Hepatocyte (in vitro differentiated cells): ENCODE results near the gene CHMP4B. TPM values are rescaled to one million over a fixed set of nuclear protein-coding genes. Genes with fewer than 3 reads are reported as not detected.
A peak's percentile ranks its signal among the peaks of the same experiment; 100 is the strongest.

Source experiments
- DNase-seq: peaks from one replicate; pipeline ENCODE4 v3.0.0-alpha.2; 2016; ENCODE audit warnings: low spot score
- H2AFZ ChIP-seq: fragments of 200-600 bp; sonication (generic); 2 replicates; pipeline ENCODE4 v1.6.0; 2016; ENCODE audit warnings: antibody characterized with exemption, mild to moderate bottlenecking
- H3K27ac ChIP-seq: fragments of 200-600 bp; sonication (generic); 2 replicates; pipeline ENCODE4 v1.5.1; 2016; ENCODE audit warnings: mild to moderate bottlenecking
- H3K27me3 ChIP-seq: fragments of 200-600 bp; sonication (generic); 2 replicates; pipeline ENCODE4 v1.6.1; 2016
- H3K36me3 ChIP-seq: fragments of 200-600 bp; sonication (generic); replicated peaks from 2 replicates; pipeline ENCODE4 v1.5.1; 2016; ENCODE audit warnings: low read depth; ENCODE audit not compliant: insufficient read depth
- H3K4me1 ChIP-seq: fragments of 200-600 bp; sonication (generic); 2 replicates; pipeline ENCODE4 v1.5.1; 2016; ENCODE audit warnings: mild to moderate bottlenecking, moderate library complexity; ENCODE audit not compliant: insufficient read depth
- H3K4me2 ChIP-seq: fragments of 200-600 bp; sonication (generic); 2 replicates; pipeline ENCODE4 v1.6.0; 2016
- H3K4me3 ChIP-seq: fragments of 200-600 bp; sonication (generic); 2 replicates; pipeline ENCODE4 v1.5.1; 2016; ENCODE audit warnings: mild to moderate bottlenecking
- H3K79me2 ChIP-seq: fragments of 200-600 bp; sonication (generic); 2 replicates; pipeline ENCODE4 v1.6.0; 2017; ENCODE audit warnings: mild to moderate bottlenecking
- H3K9me2 ChIP-seq: fragments of 200-600 bp; sonication (generic); replicated peaks from 2 replicates; pipeline ENCODE4 v1.6.0; 2017; ENCODE audit warnings: mild to moderate bottlenecking; ENCODE audit not compliant: insufficient read depth
- H3K9me3 ChIP-seq: fragments of 200-600 bp; sonication (generic); 2 replicates; pipeline ENCODE4 v1.5.1; 2016; ENCODE audit warnings: low read depth, mild to moderate bottlenecking
- H4K20me1 ChIP-seq: fragments of 200-600 bp; sonication (generic); 2 replicates; pipeline ENCODE4 v1.6.0; 2016; ENCODE audit warnings: mild to moderate bottlenecking; ENCODE audit not compliant: insufficient read depth, poor library complexity, severe bottlenecking
- EZH2 ChIP-seq: fragments of 200-600 bp; sonication (generic); IDR thresholded peaks from 2 replicates; pipeline ENCODE4 v1.6.1; 2016; ENCODE audit warnings: antibody characterized with exemption, mild to moderate bottlenecking, borderline replicate concordance
- EZH2phosphoT487 ChIP-seq: fragments of 200-600 bp; sonication (generic); IDR thresholded peaks from one replicate; pipeline ENCODE4 v1.6.1; 2018; ENCODE audit warnings: antibody characterized with exemption, mild to moderate bottlenecking, low read depth, moderate library complexity; ENCODE audit not compliant: unreplicated experiment, severe bottlenecking
- WGBS: methylation state at CpG from one replicate; pipeline ENCODE4 v1.1.6; 2016; ENCODE audit warnings: low lambda C conversion rate; ENCODE audit errors: missing lambda C conversion rate; 5-methylcytosine and 5-hydroxymethylcytosine counted together
- polyA plus RNA-seq: library from polyadenylated mRNA; unstranded; fragments of >200 nt; fragmentation: Nextera tagmentation; extraction: Ambion mirVana; gene quantifications from 2 replicates; pipeline ENCODE4 v1.2.1, GENCODE V29; 2016
- total RNA-seq: library from RNA; depleted of rRNA; stranded (reverse); fragments of >200 nt; gene quantifications from 2 replicates; pipeline ENCODE4 v1.2.3, GENCODE V29; 2014
- TF ChIP-seq, protein P1 (sequence below): fragments of 200-600 bp; sonication (generic); IDR thresholded peaks from 2 replicates; pipeline ENCODE4 v1.5.1; 2016; ENCODE audit warnings: antibody characterized with exemption, mild to moderate bottlenecking; ENCODE audit not compliant: poor library complexity

The CHMP4B gene
- total and polyA plus RNA-seq, 2 experiments from 2014 or later = 8.1 to 95.1 TPM

DNA sequence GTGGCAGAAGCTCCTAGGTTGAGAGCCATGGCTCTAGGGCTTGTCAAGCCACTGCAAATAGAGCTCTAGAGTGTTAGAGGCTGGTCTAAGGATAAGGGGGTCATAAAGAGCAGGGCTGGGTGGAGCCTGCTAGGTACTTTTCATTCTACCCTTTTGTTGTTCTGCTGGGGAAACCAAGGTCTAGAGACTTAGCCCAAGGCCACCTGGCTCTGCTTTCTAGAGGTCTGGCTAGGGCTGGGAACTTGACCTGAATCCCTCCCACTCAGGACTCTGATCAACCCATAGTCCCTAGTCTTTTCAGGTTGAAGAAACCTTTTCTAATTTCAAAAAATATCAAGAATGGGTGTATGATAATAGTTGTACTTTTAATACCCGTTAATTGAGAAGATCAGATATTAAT, 13.7 kb downstream of the CHMP4B start:
- peaks cover 100% of the 10 kb centered on the region for H4K20me1 ChIP-seq
- 97% methylated on average over 1 of the region's 1 CpG for WGBS
- H3K79me2 ChIP-seq = peaks cover 95% of the 10 kb centered on the region
- H3K4me3 ChIP-seq = no peak overlapping the region
- H2AFZ ChIP-seq = no peak overlapping the region
- no peak overlapping the region for H3K4me2 ChIP-seq
- H3K27me3 ChIP-seq = no peaks in the 10 kb centered on the region
- H3K9me3 ChIP-seq = no peaks in the 10 kb centered on the region
- H3K27ac ChIP-seq = peak overlapping the region; percentile 84
- DNase-seq = no peak
- H3K36me3 ChIP-seq = no peaks in the 10 kb centered on the region
- H3K4me1 ChIP-seq = peaks cover 58% of the 10 kb centered on the region
- H3K9me2 ChIP-seq = no peaks in the 10 kb centered on the region
- no peak for TF ChIP-seq EZH2phosphoT487
- TF ChIP-seq, protein P1, sequence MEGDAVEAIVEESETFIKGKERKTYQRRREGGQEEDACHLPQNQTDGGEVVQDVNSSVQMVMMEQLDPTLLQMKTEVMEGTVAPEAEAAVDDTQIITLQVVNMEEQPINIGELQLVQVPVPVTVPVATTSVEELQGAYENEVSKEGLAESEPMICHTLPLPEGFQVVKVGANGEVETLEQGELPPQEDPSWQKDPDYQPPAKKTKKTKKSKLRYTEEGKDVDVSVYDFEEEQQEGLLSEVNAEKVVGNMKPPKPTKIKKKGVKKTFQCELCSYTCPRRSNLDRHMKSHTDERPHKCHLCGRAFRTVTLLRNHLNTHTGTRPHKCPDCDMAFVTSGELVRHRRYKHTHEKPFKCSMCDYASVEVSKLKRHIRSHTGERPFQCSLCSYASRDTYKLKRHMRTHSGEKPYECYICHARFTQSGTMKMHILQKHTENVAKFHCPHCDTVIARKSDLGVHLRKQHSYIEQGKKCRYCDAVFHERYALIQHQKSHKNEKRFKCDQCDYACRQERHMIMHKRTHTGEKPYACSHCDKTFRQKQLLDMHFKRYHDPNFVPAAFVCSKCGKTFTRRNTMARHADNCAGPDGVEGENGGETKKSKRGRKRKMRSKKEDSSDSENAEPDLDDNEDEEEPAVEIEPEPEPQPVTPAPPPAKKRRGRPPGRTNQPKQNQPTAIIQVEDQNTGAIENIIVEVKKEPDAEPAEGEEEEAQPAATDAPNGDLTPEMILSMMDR = no peak
- no peak for TF ChIP-seq EZH2

DNA sequence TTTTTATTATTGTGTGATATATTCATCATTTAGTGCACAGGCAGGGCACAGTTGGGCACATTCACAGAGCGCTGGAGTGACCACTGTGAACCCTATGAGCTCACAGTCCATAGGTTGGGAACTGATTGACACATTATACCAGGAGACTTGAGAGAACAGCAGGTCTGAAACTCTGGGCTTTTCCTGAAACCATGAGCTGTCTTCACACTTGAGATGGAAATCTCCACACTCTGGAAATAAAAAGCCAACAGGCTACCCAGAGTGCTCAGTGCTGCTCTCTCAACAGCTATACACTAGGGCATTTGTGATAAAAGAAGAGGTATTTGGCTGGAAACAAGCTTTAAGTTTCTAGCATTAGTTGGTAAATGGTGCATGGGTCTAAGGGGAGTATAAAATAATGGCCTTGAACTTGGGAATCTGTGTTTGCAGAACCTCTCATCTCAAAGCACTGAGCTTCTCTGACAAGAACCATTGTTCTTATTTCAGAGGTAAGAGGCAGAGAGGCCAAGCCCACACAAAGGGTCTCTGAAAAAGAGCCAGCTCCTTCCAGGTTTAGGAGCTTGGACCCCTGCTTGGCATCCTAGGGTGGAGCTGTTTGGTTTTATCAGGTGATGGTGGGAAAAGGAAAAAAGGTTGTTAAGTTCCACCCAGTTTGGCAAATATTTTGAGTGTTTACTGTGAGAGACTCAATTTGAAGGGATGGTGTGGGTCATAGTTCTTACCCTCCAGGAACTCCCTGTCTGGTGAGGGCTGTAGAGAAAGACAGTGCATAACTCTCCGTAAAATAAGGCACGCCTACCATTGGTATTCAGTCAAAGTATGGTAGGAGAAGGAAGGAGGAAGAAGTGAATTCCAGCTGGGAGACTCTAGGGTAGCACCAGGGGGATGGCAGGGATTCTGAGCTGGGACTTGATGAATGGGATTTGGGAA, 14.5 kb downstream of the CHMP4B start:
- Histone ChIP-seq H3K9me3 (no peaks in the 10 kb centered on the region), H4K20me1 (peaks cover 100% of the 10 kb centered on the region), H3K36me3 (no peaks in the 10 kb centered on the region), H3K27me3 (no peaks in the 10 kb centered on the region), H3K4me1 (peaks cover 65% of the 10 kb centered on the region), H2AFZ (no peak overlapping the region), H3K27ac (peak overlapping the region; percentile 84), H3K79me2 (peaks cover 95% of the 10 kb centered on the region), H3K9me2 (no peaks in the 10 kb centered on the region), H3K4me2 (peak overlapping the region; percentile 38), H3K4me3 (no peak overlapping the region)
- TF ChIP-seq, protein P1 = no peak
- TF ChIP-seq EZH2phosphoT487 (no peak), EZH2 (no peak)
- peak; percentile 52 for DNase-seq
- 79% methylated on average over 3 of the region's 3 CpGs for WGBS

DNA sequence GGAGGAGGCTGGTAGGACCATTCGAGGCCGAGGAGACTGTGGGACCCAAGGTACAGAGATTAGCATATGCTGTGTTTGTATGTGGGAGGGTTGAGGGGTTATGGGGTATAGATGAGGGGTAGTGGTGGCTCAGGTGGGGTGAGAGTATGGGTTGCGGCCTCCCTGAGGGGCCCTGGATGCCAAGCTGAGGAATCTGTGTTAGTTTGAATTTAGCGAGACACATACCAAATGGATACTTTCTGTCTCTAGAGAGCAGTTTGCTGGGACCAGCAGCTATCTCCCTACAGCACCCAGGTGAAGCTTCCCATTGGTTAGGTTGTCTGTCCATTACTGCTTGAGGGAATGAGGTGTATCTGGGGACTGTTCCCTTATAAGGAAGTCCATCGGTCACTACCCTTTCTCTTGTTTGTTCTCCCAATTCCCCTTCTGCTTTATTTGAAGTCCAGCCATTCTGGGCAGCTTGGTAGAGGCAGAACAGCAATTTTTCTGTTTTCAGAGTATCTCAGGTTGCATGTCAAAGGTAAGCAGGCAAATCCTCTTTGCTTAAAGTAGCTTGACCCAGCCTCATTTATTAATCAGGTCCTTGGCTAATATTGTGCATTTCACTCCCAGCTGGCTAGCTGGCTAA, 15.2 kb downstream of the CHMP4B start:
- WGBS = 75% methylated on average over 5 of the region's 5 CpGs
- H3K4me2 ChIP-seq = peak overlapping the region; percentile 38
- H4K20me1 ChIP-seq = peaks cover 100% of the 10 kb centered on the region

More for the DNA sequence above, 15.2 kb downstream of the CHMP4B start:
- peak; percentile 61 for DNase-seq
- H2AFZ ChIP-seq = no peak overlapping the region
- H3K27me3 ChIP-seq = no peaks in the 10 kb centered on the region
- peaks cover 95% of the 10 kb centered on the region for H3K79me2 ChIP-seq
- H3K9me3 ChIP-seq = no peaks in the 10 kb centered on the region
- no peak for TF ChIP-seq EZH2phosphoT487
- TF ChIP-seq EZH2 = no peak
- TF ChIP-seq, protein P1 = no peak
- H3K9me2 ChIP-seq = no peaks in the 10 kb centered on the region
- no peak overlapping the region for H3K4me3 ChIP-seq
- no peaks in the 10 kb centered on the region for H3K36me3 ChIP-seq
- H3K27ac ChIP-seq = peak overlapping the region; percentile 84
- peaks cover 67% of the 10 kb centered on the region for H3K4me1 ChIP-seq
